ENCODE results near the gene CDK2.
A peak's percentile ranks its signal among the peaks of the same experiment; 100 is the strongest.

Gene CDK2

DNA sequence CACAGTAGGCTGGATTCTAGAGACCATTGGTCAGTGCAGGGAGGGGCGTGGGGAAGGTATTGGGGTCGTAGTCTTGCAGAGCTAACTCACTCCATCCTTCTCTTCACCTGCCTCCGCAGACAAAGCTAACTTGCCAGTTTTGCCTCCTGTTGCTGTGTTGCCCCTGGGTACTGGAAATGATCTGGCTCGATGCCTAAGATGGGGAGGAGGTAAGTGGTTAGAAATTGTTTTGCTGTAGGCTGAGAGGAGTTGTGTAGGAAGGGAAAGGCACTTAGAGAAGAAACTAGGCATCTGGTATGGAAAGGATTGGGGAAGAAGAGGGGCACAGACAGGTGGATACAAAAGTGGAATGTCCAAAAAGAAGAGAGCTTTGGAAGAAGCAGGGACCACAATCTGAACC is 24.6 kb upstream of the CDK2 start:
- Histone ChIP-seq H3K9ac (ENCODE audit: low read length) (no peak overlapping the region), H3K9me3 (ENCODE audit: low read length) (no peaks in the 10 kb centered on the region), H3K27me3 (ENCODE audit: control insufficient read depth in 1 of 2, insufficient read depth in 2 of 2, low read length in 2 of 2) (no peaks in the 10 kb centered on the region), H3K4me1 (ENCODE audit: insufficient read depth, low read length) (peaks cover 9% of the 10 kb centered on the region), H3K4me3 (ENCODE audit: low read depth in 1 of 2, low read length in 2 of 2) (no peak overlapping the region), H3K36me3 (ENCODE audit: insufficient read depth, low read length) (peaks cover 15% of the 10 kb centered on the region), H3K27ac (ENCODE audit: low read depth, low read length) (no peak overlapping the region)

DNA sequence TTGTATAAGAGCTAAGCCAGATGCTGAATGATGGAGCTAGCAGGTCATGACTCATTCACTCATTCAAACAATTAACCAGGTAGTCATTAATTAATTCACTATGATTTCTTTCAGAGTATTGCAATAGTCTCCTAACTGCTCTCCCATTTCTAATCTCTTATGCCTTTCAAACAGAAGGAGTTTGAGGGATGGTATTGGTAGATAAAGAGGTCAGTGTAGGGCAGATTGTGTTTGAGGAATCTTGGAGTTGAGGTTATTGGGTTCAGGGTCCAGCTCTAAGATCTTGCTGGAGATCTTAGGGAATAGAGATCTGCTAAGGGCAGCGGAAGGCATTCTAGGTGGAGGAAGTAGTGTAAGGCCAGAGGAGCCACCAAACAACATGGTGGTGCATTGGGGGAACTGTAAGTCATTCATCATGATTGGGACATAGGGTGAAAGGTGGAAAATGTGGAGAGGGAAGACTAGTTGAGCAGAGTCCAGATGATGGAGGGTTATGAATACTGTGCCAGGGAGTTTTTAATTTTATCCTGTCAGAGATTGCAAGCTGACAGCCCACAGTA is 24.0 kb upstream of the CDK2 start:
- no peaks in the 10 kb centered on the region for H3K27me3 ChIP-seq (ENCODE audit: control insufficient read depth in 1 of 2, insufficient read depth in 2 of 2, low read length in 2 of 2)
- peaks cover 9% of the 10 kb centered on the region for H3K4me1 ChIP-seq (ENCODE audit: insufficient read depth, low read length)
- no peak overlapping the region for H3K9ac ChIP-seq (ENCODE audit: low read length)
- H3K27ac ChIP-seq (ENCODE audit: low read depth, low read length), result no peak overlapping the region
- no peaks in the 10 kb centered on the region for H3K9me3 ChIP-seq (ENCODE audit: low read length)
- H3K36me3 ChIP-seq (ENCODE audit: insufficient read depth, low read length), result peaks cover 15% of the 10 kb centered on the region
- H3K4me3 ChIP-seq (ENCODE audit: low read depth in 1 of 2, low read length in 2 of 2), result no peak overlapping the region

DNA sequence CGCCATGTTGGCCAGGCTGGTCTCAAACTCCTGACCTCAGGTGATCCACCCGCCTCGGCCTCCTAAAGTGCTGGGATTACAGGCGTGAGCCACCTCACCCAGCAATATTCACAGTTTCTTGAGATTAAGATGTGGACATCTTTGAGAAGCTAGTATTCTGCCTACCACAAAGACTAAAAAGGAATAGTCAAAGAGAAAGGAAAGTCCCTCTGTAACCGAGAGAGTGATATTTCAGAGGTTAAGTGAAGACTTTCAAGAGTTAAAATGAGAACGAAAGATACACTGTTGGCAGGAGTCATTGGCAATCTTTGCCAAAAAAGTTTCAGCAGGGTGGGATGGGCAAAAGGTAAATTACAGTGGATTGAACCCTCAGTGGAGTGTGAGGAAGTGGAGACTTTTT is 20.1 kb upstream of the CDK2 start:
- Histone ChIP-seq H3K4me3 (ENCODE audit: low read depth in 1 of 2, low read length in 2 of 2) (no peak overlapping the region), H3K27me3 (ENCODE audit: control insufficient read depth in 1 of 2, insufficient read depth in 2 of 2, low read length in 2 of 2) (no peaks in the 10 kb centered on the region), H3K27ac (ENCODE audit: low read depth, low read length) (no peak overlapping the region), H3K9me3 (ENCODE audit: low read length) (no peaks in the 10 kb centered on the region), H3K4me1 (ENCODE audit: insufficient read depth, low read length) (no peaks in the 10 kb centered on the region), H3K9ac (ENCODE audit: low read length) (no peak overlapping the region), H3K36me3 (ENCODE audit: insufficient read depth, low read length) (peaks cover 18% of the 10 kb centered on the region)

DNA sequence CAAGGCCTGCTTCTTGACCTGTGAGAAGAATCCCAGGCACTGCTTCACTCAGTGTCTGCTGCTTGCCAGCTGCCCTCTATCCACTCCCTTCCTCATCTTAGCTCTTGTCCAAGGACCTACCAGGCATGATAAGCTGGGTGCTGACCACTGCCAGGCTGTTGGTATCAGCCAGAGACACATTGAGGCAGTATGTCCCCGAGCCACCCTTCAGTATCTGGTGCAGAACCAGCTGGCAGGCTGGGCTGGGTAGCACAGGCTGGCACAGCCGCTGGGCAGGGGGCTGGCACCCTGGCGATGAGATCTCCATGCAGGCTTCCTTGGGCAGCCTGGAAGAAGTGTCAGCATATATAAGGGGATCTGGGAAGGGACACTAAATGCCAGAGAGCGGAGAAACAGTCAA is 11.3 kb upstream of the CDK2 start:
- Histone ChIP-seq H3K4me3 (ENCODE audit: low read depth in 1 of 2, low read length in 2 of 2) (no peak overlapping the region), H3K9ac (ENCODE audit: low read length) (no peak overlapping the region), H3K4me1 (ENCODE audit: insufficient read depth, low read length) (no peaks in the 10 kb centered on the region), H3K9me3 (ENCODE audit: low read length) (no peaks in the 10 kb centered on the region), H3K27ac (ENCODE audit: low read depth, low read length) (no peak overlapping the region), H3K27me3 (ENCODE audit: control insufficient read depth in 1 of 2, insufficient read depth in 2 of 2, low read length in 2 of 2) (no peaks in the 10 kb centered on the region), H3K36me3 (ENCODE audit: insufficient read depth, low read length) (peaks cover 23% of the 10 kb centered on the region)

DNA sequence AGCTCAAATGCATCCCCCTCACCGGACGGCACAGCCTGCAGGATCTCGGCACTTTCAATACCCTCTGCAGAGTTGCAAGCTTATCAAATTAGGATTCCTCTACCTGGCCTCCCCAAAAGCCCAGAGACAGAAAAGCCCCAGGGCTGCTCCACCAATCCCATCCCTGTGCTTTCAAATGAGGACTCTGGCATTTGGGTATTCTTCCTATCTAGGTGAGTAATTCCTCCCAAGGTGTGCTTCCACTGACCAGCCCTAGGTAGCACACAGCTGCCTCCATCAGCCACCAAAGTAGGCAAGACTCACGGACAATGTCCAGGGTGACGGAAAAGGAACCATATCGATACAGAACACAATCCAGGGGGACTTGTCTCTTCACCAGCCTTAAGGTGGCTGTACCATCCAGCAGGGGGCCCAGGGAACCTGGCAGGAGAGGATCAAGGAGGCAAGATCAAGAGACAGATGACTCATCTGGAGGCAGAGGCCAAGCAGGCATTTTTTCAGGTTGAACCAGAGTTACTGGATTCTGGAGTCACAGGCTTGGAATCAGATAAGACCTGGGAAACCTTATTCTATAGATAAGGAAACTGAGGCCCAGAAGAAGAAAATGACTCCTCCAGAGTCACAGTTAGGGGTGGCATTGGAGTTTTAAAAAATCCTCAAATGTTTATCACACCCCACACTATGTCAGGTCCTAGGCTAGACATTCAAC is 10.7 kb upstream of the CDK2 start:
- Histone ChIP-seq H3K27ac (ENCODE audit: low read depth, low read length) (no peak overlapping the region), H3K9ac (ENCODE audit: low read length) (no peak overlapping the region), H3K4me3 (ENCODE audit: low read depth in 1 of 2, low read length in 2 of 2) (no peak overlapping the region), H3K4me1 (ENCODE audit: insufficient read depth, low read length) (no peaks in the 10 kb centered on the region), H3K36me3 (ENCODE audit: insufficient read depth, low read length) (peaks cover 23% of the 10 kb centered on the region), H3K9me3 (ENCODE audit: low read length) (no peaks in the 10 kb centered on the region), H3K27me3 (ENCODE audit: control insufficient read depth in 1 of 2, insufficient read depth in 2 of 2, low read length in 2 of 2) (no peaks in the 10 kb centered on the region)

DNA sequence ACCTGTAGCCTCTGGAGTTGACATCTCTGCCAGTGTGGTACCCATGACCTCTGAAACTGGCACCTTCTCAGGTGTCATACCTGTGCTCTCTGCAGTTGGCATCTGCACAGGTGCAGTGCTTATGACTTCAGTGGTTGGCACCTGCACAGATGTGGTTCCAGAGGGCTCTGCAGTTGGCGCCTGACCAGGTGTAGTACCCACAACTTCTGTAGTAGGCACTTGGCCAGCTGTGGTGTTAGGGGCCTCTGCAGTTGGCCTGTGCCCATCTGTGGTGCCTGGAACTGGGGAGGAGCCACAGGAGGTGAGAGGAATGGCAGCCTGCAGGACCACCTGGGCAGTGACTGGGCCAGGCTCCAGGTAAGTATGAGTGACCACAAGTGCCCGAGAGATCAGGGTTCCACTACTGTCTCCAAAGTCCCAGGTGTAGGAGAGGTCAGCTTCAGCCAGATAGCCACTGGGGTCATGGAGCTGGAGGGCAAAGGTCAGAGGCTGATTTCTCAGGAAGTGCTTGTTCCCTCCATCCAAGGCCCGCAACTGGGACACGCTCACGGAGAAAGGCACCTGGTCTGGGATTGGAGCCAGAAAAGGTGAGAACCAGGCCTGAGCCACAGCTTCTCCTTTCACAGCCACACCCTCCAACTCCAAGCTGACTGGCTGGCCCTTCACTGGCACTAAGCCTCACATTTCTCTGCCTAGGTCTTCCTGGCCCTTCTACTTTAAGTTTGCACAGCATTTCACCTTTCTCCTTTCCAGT is 9.3 kb upstream of the CDK2 start:
- no peak overlapping the region for H3K9ac ChIP-seq (ENCODE audit: low read length)
- H3K36me3 ChIP-seq (ENCODE audit: insufficient read depth, low read length), result peaks cover 13% of the 10 kb centered on the region
- no peak overlapping the region for H3K4me3 ChIP-seq (ENCODE audit: low read depth in 1 of 2, low read length in 2 of 2)
- H3K27me3 ChIP-seq (ENCODE audit: control insufficient read depth in 1 of 2, insufficient read depth in 2 of 2, low read length in 2 of 2), result no peaks in the 10 kb centered on the region
- no peaks in the 10 kb centered on the region for H3K4me1 ChIP-seq (ENCODE audit: insufficient read depth, low read length)
- H3K9me3 ChIP-seq (ENCODE audit: low read length), result no peaks in the 10 kb centered on the region
- H3K27ac ChIP-seq (ENCODE audit: low read depth, low read length), result no peak overlapping the region

DNA sequence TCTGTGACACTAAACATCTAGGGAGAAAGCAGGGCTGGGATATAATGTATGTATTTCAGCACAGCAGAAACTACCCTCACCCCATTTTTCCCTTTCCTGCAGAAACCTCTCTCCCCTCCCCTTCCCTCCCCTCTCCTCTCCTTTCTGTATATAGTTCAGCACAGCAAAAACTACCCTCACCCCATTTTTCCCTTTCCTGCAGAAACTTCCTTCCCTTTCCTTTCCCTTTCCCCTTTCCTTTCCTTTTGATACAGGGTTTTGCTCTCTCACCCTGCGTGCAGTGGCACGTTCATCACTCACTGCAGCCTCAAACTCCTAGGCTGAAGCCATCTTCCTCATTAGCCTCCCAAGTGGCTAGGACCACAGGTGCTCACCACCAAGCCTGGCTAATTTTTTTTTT is 2.9 kb upstream of the CDK2 start:
- no peak overlapping the region for H3K9ac ChIP-seq (ENCODE audit: low read length)
- H3K4me3 ChIP-seq (ENCODE audit: low read depth in 1 of 2, low read length in 2 of 2), result no peak overlapping the region
- H3K36me3 ChIP-seq (ENCODE audit: insufficient read depth, low read length), result no peaks in the 10 kb centered on the region
- H3K4me1 ChIP-seq (ENCODE audit: insufficient read depth, low read length), result peaks cover 17% of the 10 kb centered on the region
- H3K27ac ChIP-seq (ENCODE audit: low read depth, low read length), result no peak overlapping the region
- no peaks in the 10 kb centered on the region for H3K9me3 ChIP-seq (ENCODE audit: low read length)
- no peaks in the 10 kb centered on the region for H3K27me3 ChIP-seq (ENCODE audit: control insufficient read depth in 1 of 2, insufficient read depth in 2 of 2, low read length in 2 of 2)

DNA sequence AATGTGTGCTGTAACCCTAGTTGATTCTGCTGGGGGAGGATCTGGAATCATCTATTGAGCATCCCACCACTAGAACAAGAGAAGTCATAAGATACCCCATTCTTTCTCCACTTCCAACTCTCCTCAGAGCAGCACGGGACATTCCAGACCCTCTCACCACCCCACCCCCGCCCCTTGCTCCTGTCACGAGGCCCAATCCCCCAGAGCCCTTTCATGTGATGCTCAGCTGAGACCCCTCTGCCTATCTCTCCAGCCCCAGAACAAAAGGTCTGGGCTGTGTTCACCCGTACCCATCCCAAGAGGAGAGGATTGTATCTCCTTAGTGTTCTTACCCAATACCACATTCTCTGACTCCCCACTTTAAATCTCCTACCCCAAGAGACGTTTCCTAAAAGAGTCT is 1.4 kb upstream of the CDK2 start:
- Histone ChIP-seq H3K27me3 (ENCODE audit: control insufficient read depth in 1 of 2, insufficient read depth in 2 of 2, low read length in 2 of 2) (no peaks in the 10 kb centered on the region), H3K9ac (ENCODE audit: low read length) (no peak overlapping the region), H3K4me3 (ENCODE audit: low read depth in 1 of 2, low read length in 2 of 2) (no peak overlapping the region), H3K9me3 (ENCODE audit: low read length) (no peaks in the 10 kb centered on the region), H3K27ac (ENCODE audit: low read depth, low read length) (no peak overlapping the region), H3K4me1 (ENCODE audit: insufficient read depth, low read length) (peaks cover 17% of the 10 kb centered on the region), H3K36me3 (ENCODE audit: insufficient read depth, low read length) (no peaks in the 10 kb centered on the region)

DNA sequence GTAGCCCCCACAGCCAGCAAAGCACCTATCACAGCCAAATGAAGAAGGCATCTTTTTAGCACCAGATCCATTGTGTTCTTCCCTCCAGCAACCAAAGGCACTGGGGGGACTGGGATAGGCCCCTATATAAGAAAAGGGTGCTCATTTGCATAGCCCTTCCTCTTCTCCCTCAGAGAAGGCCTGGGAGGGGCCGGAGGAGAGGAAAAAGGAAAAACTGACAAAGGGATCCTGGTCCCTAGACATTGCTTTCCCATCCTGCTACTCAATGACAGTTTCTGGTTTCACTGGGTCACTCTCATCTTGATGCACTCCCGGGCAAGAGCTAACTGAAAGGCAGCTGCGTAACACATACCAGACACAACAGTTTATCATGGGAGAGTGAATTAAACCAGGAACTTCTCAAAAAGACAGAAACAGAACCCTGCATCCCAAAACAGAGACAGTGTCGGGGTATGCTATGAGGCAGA is 656 bp upstream of the CDK2 start, which contains the start of gene PMEL:
TSS of gene PMEL (minus strand) at position 102 of the 467 bp plus-strand sequence. CDS start at position 71, 31 bp downstream.
- Histone ChIP-seq H3K27ac (ENCODE audit: low read depth, low read length) (peak within 1 kb of the TSS; percentile 28), H3K4me1 (ENCODE audit: insufficient read depth, low read length) (peaks cover 17% of the 10 kb centered on the region), H3K36me3 (ENCODE audit: insufficient read depth, low read length) (no peaks in the 10 kb centered on the region), H3K27me3 (ENCODE audit: control insufficient read depth in 1 of 2, insufficient read depth in 2 of 2, low read length in 2 of 2) (no peaks in the 10 kb centered on the region), H3K4me3 (ENCODE audit: low read depth in 1 of 2, low read length in 2 of 2) (peak within 1 kb of the TSS; percentile 62 to 87), H3K9me3 (ENCODE audit: low read length) (no peaks in the 10 kb centered on the region), H3K9ac (ENCODE audit: low read length) (peak within 1 kb of the TSS; percentile 74)

DNA sequence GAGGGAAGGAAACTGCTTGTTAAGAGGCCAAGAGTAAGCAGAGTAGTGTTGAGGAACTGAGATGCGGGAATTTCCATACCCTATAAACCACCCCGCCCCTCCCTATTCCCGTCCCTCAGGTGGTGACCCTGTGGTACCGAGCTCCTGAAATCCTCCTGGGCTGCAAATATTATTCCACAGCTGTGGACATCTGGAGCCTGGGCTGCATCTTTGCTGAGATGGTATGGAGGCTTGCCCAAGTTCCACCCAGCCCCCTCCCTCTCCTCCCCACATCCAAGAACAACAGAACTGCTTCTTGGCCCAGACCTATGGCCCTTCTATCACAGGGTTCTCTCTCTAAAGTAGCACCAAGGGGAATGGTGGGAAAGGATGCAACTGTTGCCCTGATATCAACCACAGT is 2.7 kb downstream of the CDK2 start:
- Histone ChIP-seq H3K9ac (ENCODE audit: low read length) (no peak overlapping the region), H3K36me3 (ENCODE audit: insufficient read depth, low read length) (no peaks in the 10 kb centered on the region), H3K27ac (ENCODE audit: low read depth, low read length) (no peak overlapping the region), H3K9me3 (ENCODE audit: low read length) (no peaks in the 10 kb centered on the region), H3K4me1 (ENCODE audit: insufficient read depth, low read length) (peaks cover 27% of the 10 kb centered on the region), H3K27me3 (ENCODE audit: control insufficient read depth in 1 of 2, insufficient read depth in 2 of 2, low read length in 2 of 2) (no peaks in the 10 kb centered on the region), H3K4me3 (ENCODE audit: low read depth in 1 of 2, low read length in 2 of 2) (no peak overlapping the region)

DNA sequence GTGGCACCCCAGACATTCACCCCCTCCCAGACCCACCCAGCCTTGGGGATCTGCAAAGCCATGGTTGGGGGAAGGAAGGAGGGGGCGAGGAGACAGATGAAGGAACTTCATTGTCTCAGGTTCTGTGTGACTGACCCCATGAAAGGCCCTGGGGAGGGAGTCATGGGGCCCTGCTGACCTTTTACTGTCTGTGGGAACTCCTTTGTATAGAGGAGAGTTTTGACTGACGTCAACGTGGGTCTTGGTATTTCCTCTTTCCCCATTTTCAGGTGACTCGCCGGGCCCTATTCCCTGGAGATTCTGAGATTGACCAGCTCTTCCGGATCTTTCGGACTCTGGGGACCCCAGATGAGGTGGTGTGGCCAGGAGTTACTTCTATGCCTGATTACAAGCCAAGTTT is 4.1 kb downstream of the CDK2 start:
- H3K9me3 ChIP-seq (ENCODE audit: low read length), result no peaks in the 10 kb centered on the region
- H3K36me3 ChIP-seq (ENCODE audit: insufficient read depth, low read length), result no peaks in the 10 kb centered on the region
- H3K4me3 ChIP-seq (ENCODE audit: low read depth in 1 of 2, low read length in 2 of 2), result no peak overlapping the region
- H3K27ac ChIP-seq (ENCODE audit: low read depth, low read length), result no peak overlapping the region
- H3K9ac ChIP-seq (ENCODE audit: low read length), result no peak overlapping the region
- H3K27me3 ChIP-seq (ENCODE audit: control insufficient read depth in 1 of 2, insufficient read depth in 2 of 2, low read length in 2 of 2), result no peaks in the 10 kb centered on the region
- peaks cover 35% of the 10 kb centered on the region for H3K4me1 ChIP-seq (ENCODE audit: insufficient read depth, low read length)
